HG03354 (cell line): ENCODE data around the gene AQP5.

ENCODE experiments used
- ATAC-seq: cut with Tn5 transposase; IDR thresholded peaks from one replicate; pipeline ENCODE4 v1.9.1; 2021; ENCODE audit warnings: mild to moderate bottlenecking; ENCODE audit not compliant: unreplicated experiment, poor library complexity, severe bottlenecking

The AQP5 gene

GRCh38 chr12:49948866-49949845 is 12.5 kb upstream of the AQP5 start:
- ATAC-seq, result no peak

- ATAC-seq, result no peak
Measured at GRCh38 chr12:49949866-49950265, 11.8 kb upstream of the AQP5 start.

GRCh38 chr12:49950273-49951251 is 11.1 kb upstream of the AQP5 start, which contains the start of gene AQP2:
TSS of gene AQP2 (plus strand) at chr12:49950737. CDS start at chr12:49950831, 94 bp downstream.
- ATAC-seq, result no peak

GRCh38 chr12:49951411-49952240 is 10.0 kb upstream of the AQP5 start:
- no peak for ATAC-seq

- no peak for ATAC-seq
Measured at GRCh38 chr12:49952391-49953055, 9.1 kb upstream of the AQP5 start.

GRCh38 chr12:49953151-49953550 is 8.5 kb upstream of the AQP5 start:
- ATAC-seq, result no peak

- no peak for ATAC-seq
Measured at GRCh38 chr12:49953961-49954846, 7.5 kb upstream of the AQP5 start.

GRCh38 chr12:49954863-49955830 is 6.5 kb upstream of the AQP5 start:
- ATAC-seq, result no peak

GRCh38 chr12:49955899-49956662 is 5.6 kb upstream of the AQP5 start:
- ATAC-seq, result no peak

GRCh38 chr12:49956663-49957569 is 4.8 kb upstream of the AQP5 start:
- ATAC-seq, result no peak

- no peak for ATAC-seq
Measured at GRCh38 chr12:49957570-49957967, 4.1 kb upstream of the AQP5 start.

GRCh38 chr12:49959685-49960473 is 1.8 kb upstream of the AQP5 start:
- no peak for ATAC-seq

GRCh38 chr12:49960474-49961110 is 1.1 kb upstream of the AQP5 start:
- ATAC-seq, result no peak
